IPS-15b (cell line): Measurements from ENCODE around the gene NUDT3.

Experiments
- H3K27me3 ChIP-seq: one replicate; pipeline ENCODE4 v1.6.1; 2013; ENCODE audit warnings: low read length; ENCODE audit not compliant: control insufficient read depth, insufficient read depth
- H3K36me3 ChIP-seq: one replicate; pipeline ENCODE4 v1.6.1; 2013; ENCODE audit warnings: low read length; ENCODE audit not compliant: control insufficient read depth, insufficient read depth
- H3K4me1 ChIP-seq: one replicate; pipeline ENCODE4 v1.6.1; 2013; ENCODE audit warnings: mild to moderate bottlenecking, low read length; ENCODE audit not compliant: control insufficient read depth, insufficient read depth
- H3K4me3 ChIP-seq: one replicate; pipeline ENCODE4 v1.5.1; 2013; ENCODE audit warnings: low read depth, low read length
- H3K9ac ChIP-seq: one replicate; pipeline ENCODE4 v1.6.1; 2013; ENCODE audit warnings: low read depth, mild to moderate bottlenecking, low read length
- H3K9me3 ChIP-seq: one replicate; pipeline ENCODE4 v1.6.1; 2013; ENCODE audit warnings: mild to moderate bottlenecking, low read length; ENCODE audit not compliant: control insufficient read depth, insufficient read depth

NUDT3 gene

GRCh38 chr6:34242252-34243130 lies 150.0 kb downstream of the NUDT3 start:
- peaks cover 17% of the 10 kb centered on the region for H3K4me1 ChIP-seq
- H3K4me3 ChIP-seq, result no peak overlapping the region
- H3K9ac ChIP-seq, result no peak overlapping the region
- H3K36me3 ChIP-seq, result peaks cover 53% of the 10 kb centered on the region
- no peaks in the 10 kb centered on the region for H3K9me3 ChIP-seq
- H3K27me3 ChIP-seq, result no peaks in the 10 kb centered on the region

GRCh38 chr6:34241351-34242215 lies 150.9 kb downstream of the NUDT3 start:
- peaks cover 53% of the 10 kb centered on the region for H3K36me3 ChIP-seq
- peaks cover 17% of the 10 kb centered on the region for H3K4me1 ChIP-seq
- no peaks in the 10 kb centered on the region for H3K27me3 ChIP-seq
- no peaks in the 10 kb centered on the region for H3K9me3 ChIP-seq
- no peak overlapping the region for H3K9ac ChIP-seq
- no peak overlapping the region for H3K4me3 ChIP-seq

- peak overlapping the region; percentile 94 for H3K4me3 ChIP-seq
- H3K4me1 ChIP-seq, result peaks cover 17% of the 10 kb centered on the region
- no peak overlapping the region for H3K9ac ChIP-seq
- H3K27me3 ChIP-seq, result no peaks in the 10 kb centered on the region
- H3K9me3 ChIP-seq, result no peaks in the 10 kb centered on the region
- H3K36me3 ChIP-seq, result peaks cover 53% of the 10 kb centered on the region
Measured at GRCh38 chr6:34240329-34241248, 151.9 kb downstream of the NUDT3 start.

GRCh38 chr6:34239893-34240292 lies 152.6 kb downstream of the NUDT3 start:
- H3K27me3 ChIP-seq, result no peaks in the 10 kb centered on the region
- H3K4me3 ChIP-seq, result peak overlapping the region; percentile 94

GRCh38 chr6:34239500-34239825 lies 153.0 kb downstream of the NUDT3 start:
- no peaks in the 10 kb centered on the region for H3K9me3 ChIP-seq
- H3K36me3 ChIP-seq, result peaks cover 47% of the 10 kb centered on the region
- peaks cover 17% of the 10 kb centered on the region for H3K4me1 ChIP-seq
- H3K4me3 ChIP-seq, result peak overlapping the region; percentile 94
- H3K27me3 ChIP-seq, result no peaks in the 10 kb centered on the region
- peak overlapping the region; percentile 96 for H3K9ac ChIP-seq

More at GRCh38 chr6:34239893-34240292, 152.6 kb downstream of the NUDT3 start:
- H3K9me3 ChIP-seq, result no peaks in the 10 kb centered on the region
- H3K9ac ChIP-seq, result peak overlapping the region; percentile 96
- peaks cover 50% of the 10 kb centered on the region for H3K36me3 ChIP-seq
- H3K4me1 ChIP-seq, result peaks cover 17% of the 10 kb centered on the region

- Histone ChIP-seq H3K27me3 (no peaks in the 10 kb centered on the region), H3K9ac (peak overlapping the region; percentile 96), H3K36me3 (peaks cover 41% of the 10 kb centered on the region), H3K4me1 (peaks cover 21% of the 10 kb centered on the region), H3K9me3 (no peaks in the 10 kb centered on the region), H3K4me3 (peak overlapping the region; percentile 94)
Measured at GRCh38 chr6:34238585-34239499, 153.6 kb downstream of the NUDT3 start.

GRCh38 chr6:34237722-34238584 lies 154.5 kb downstream of the NUDT3 start:
- H3K4me1 ChIP-seq, result peaks cover 20% of the 10 kb centered on the region
- peak overlapping the region; percentile 96 for H3K9ac ChIP-seq

GRCh38 chr6:34237316-34237721 lies 155.2 kb downstream of the NUDT3 start:
- Histone ChIP-seq H3K4me1 (peaks cover 16% of the 10 kb centered on the region), H3K9ac (peak overlapping the region; percentile 96), H3K4me3 (peak overlapping the region; percentile 94), H3K9me3 (no peaks in the 10 kb centered on the region), H3K27me3 (no peaks in the 10 kb centered on the region), H3K36me3 (peaks cover 26% of the 10 kb centered on the region)

More at GRCh38 chr6:34237722-34238584, 154.5 kb downstream of the NUDT3 start:
- Histone ChIP-seq H3K27me3 (no peaks in the 10 kb centered on the region), H3K9me3 (no peaks in the 10 kb centered on the region), H3K4me3 (peak overlapping the region; percentile 94), H3K36me3 (peaks cover 32% of the 10 kb centered on the region)

GRCh38 chr6:34236443-34237315 lies 155.8 kb downstream of the NUDT3 start, which contains the start of gene HMGA1:
HMGA1 (plus strand) TSS chr6:34236873; CDS start chr6:34240781, 3,908 bp downstream.
- H3K4me1 ChIP-seq, result peaks cover 15% of the 10 kb centered on the region
- peak within 1 kb of the TSS; percentile 96 for H3K9ac ChIP-seq
- H3K36me3 ChIP-seq, result peaks cover 19% of the 10 kb centered on the region
- peak within 1 kb of the TSS; percentile 94 for H3K4me3 ChIP-seq
- no peaks in the 10 kb centered on the region for H3K27me3 ChIP-seq
- H3K9me3 ChIP-seq, result no peaks in the 10 kb centered on the region
